Fibroblast of lung (primary cell): ENCODE data around the gene EYS. TPM values are rescaled to one million over a fixed set of nuclear protein-coding genes. Genes with fewer than 3 reads are reported as not detected.
"Not testable (repeated sequence)": the region's sequence is repeated elsewhere in the genome, so short reads cannot be mapped to it uniquely, and the experiment has no call there.

Experiments used
- DNase-seq, 2 donors: peaks; one replicate each; pipeline versions ENCODE4 v3.0.0 to v3.0.0-alpha.2; 2010; ENCODE audit warnings: low read depth in 2 of 2
- H2AFZ ChIP-seq: 2 replicates; pipeline ENCODE4 v1.5.1; 2012; ENCODE audit warnings: low read length, control low read depth, inconsistent platforms
- H3K27ac ChIP-seq: 2 replicates; pipeline ENCODE4 v1.5.1; 2011; ENCODE audit warnings: low read length, control low read depth; ENCODE audit not compliant: insufficient read depth
- H3K27me3 ChIP-seq: 2 replicates; pipeline ENCODE4 v1.5.1; 2011; ENCODE audit warnings: mild to moderate bottlenecking, low read length; ENCODE audit not compliant: control insufficient read depth, insufficient read depth
- H3K36me3 ChIP-seq: 2 replicates; pipeline ENCODE4 v1.5.1; 2011; ENCODE audit warnings: low read length; ENCODE audit not compliant: control insufficient read depth, insufficient read depth
- H3K4me1 ChIP-seq: 2 replicates; pipeline ENCODE4 v1.5.1; 2011; ENCODE audit warnings: low read length; ENCODE audit not compliant: control insufficient read depth, insufficient read depth; ENCODE audit errors: extremely low read depth
- H3K4me2 ChIP-seq: 2 replicates; pipeline ENCODE4 v1.5.1; 2011; ENCODE audit warnings: low read length, control low read depth; ENCODE audit not compliant: insufficient read depth; ENCODE audit errors: extremely low read depth
- H3K4me3 ChIP-seq, 4 experiments: fragments of 200-600 bp in 1 of 4; sonication (generic) in 1 of 4; replicated peaks in 1 of 4; 2 replicates each; pipeline ENCODE4 v1.5.1; 2011 to 2016; ENCODE audit warnings: low read length in 4 of 4, low read depth in 3 of 4, mild to moderate bottlenecking in 3 of 4, control low read depth in 2 of 4, inconsistent platforms in 1 of 4, mixed read lengths in 1 of 4; ENCODE audit not compliant: insufficient read depth in 1 of 4; ENCODE audit errors: control extremely low read depth in 1 of 4
- H3K79me2 ChIP-seq: 2 replicates; pipeline ENCODE4 v1.5.1; 2012; ENCODE audit warnings: mild to moderate bottlenecking, low read length, inconsistent platforms; ENCODE audit not compliant: control insufficient read depth, insufficient read depth
- H3K9ac ChIP-seq: 2 replicates; pipeline ENCODE4 v1.5.1; 2011; ENCODE audit warnings: mild to moderate bottlenecking, low read length, control low read depth; ENCODE audit not compliant: insufficient read depth
- H3K9me3 ChIP-seq: 2 replicates; pipeline ENCODE4 v1.5.1; 2012; ENCODE audit warnings: low read depth, low read length; ENCODE audit not compliant: control insufficient read depth, insufficient read depth
- H4K20me1 ChIP-seq: 2 replicates; pipeline ENCODE4 v1.5.1; 2011; ENCODE audit warnings: low read length; ENCODE audit not compliant: control insufficient read depth, insufficient read depth; ENCODE audit errors: extremely low read depth
- CTCF ChIP-seq, 2 donors: IDR thresholded peaks in 1 of 2; conservative IDR thresholded peaks in 1 of 2; 1 replicate in 1 of 2; 2 replicates in 1 of 2; pipeline ENCODE4 v1.5.1; 2011 to 2012; ENCODE audit warnings: low read length in 2 of 2, control low read depth in 1 of 2, inconsistent platforms in 1 of 2, low read depth in 1 of 2, mild to moderate bottlenecking in 1 of 2
- EZH2 ChIP-seq: IDR thresholded peaks from 2 replicates; pipeline ENCODE4 v1.5.1; 2012; ENCODE audit warnings: low read length, control low read depth, mild to moderate bottlenecking; ENCODE audit errors: missing control alignments
- polyA plus RNA-seq, 2 donors: library from polyadenylated mRNA; depleted of rRNA in 1 of 2; stranded (reverse) in 1 of 2; unstranded in 1 of 2; fragments of >200 nt; gene quantifications; 2 replicates each; pipeline ENCODE4 v1.2.1, GENCODE V29; 2011 to 2012; ENCODE audit warnings: missing spikeins in 1 of 2
- total RNA-seq: library from RNA; depleted of rRNA; stranded (reverse); fragments of >200 nt; gene quantifications from 2 replicates; pipeline ENCODE4 v1.2.1, GENCODE V29; 2014

EYS gene
- total and polyA plus RNA-seq, 2 donors (not counting 1 experiment from before 2014, with no cell fraction given), result under 0.01 TPM; not detected in 1

GRCh38 chr6:64476935-64477334 lies 1230.1 kb downstream of the EYS start:
- Histone ChIP-seq H3K9me3 (no peaks in the 10 kb centered on the region), H3K27ac (no peak overlapping the region), H3K36me3 (no peaks in the 10 kb centered on the region), H3K4me3 (no peak overlapping the region), H3K27me3 (no peaks in the 10 kb centered on the region), H3K79me2 (no peaks in the 10 kb centered on the region), H3K9ac (no peak overlapping the region), H3K4me1 (no peaks in the 10 kb centered on the region), H4K20me1 (no peaks in the 10 kb centered on the region), H3K4me2 (no peak overlapping the region), H2AFZ (no peak overlapping the region)
- no peak for DNase-seq
- no peak for TF ChIP-seq CTCF (conservative IDR thresholded peaks at IDR 0.05 in 1 of 2, IDR thresholded peaks at IDR 0.05 in 1 of 2; ENCODE audit: low read depth in 1 of 2, low read length in 2 of 2)
- no peak for TF ChIP-seq EZH2

- H3K4me1 ChIP-seq, result not testable (repeated sequence)
These were observed 1237.6 kb downstream of the EYS start for GRCh38 chr6:64469405-64469804.

GRCh38 chr6:64467656-64468055 lies 1239.4 kb downstream of the EYS start:
- TF ChIP-seq CTCF (conservative IDR thresholded peaks at IDR 0.05 in 1 of 2, IDR thresholded peaks at IDR 0.05 in 1 of 2; ENCODE audit: low read depth in 1 of 2, low read length in 2 of 2) (no peak), EZH2 (no peak)
- Histone ChIP-seq H3K4me2 (no peak overlapping the region), H3K27me3 (no peaks in the 10 kb centered on the region), H3K36me3 (no peaks in the 10 kb centered on the region), H3K27ac (no peak overlapping the region), H3K79me2 (no peaks in the 10 kb centered on the region), H3K9me3 (no peaks in the 10 kb centered on the region), H2AFZ (no peak overlapping the region), H3K9ac (no peak overlapping the region), H3K4me3 (no peak overlapping the region), H3K4me1 (no peaks in the 10 kb centered on the region), H4K20me1 (no peaks in the 10 kb centered on the region)
- no peak for DNase-seq

More at GRCh38 chr6:64469405-64469804, 1237.6 kb downstream of the EYS start:
- H4K20me1 ChIP-seq, H3K9me3 ChIP-seq, H2AFZ ChIP-seq, H3K79me2 ChIP-seq, H3K36me3 ChIP-seq, DNase-seq, H3K27me3 ChIP-seq, H3K4me2 ChIP-seq, H3K27ac ChIP-seq, H3K4me3 ChIP-seq, H3K9ac ChIP-seq: not testable (repeated sequence)
- peak in 1 of 2 donors; percentile 8 for TF ChIP-seq CTCF (conservative IDR thresholded peaks at IDR 0.05 in 1 of 2, IDR thresholded peaks at IDR 0.05 in 1 of 2; ENCODE audit: low read depth in 1 of 2, low read length in 2 of 2)
